LNCAP (cell line): ENCODE results near the gene ZNF385B.

Experiments used
- CTCF ChIP-seq: fragments of 450-650 bp; IDR thresholded peaks from 2 replicates; pipeline ENCODE4 v1.5.1; 2017; ENCODE audit warnings: mild to moderate bottlenecking

The ZNF385B gene

GRCh38 chr2:179800776-179801175 is 60.6 kb downstream of the ZNF385B start:
- no peak for TF ChIP-seq CTCF

- no peak for TF ChIP-seq CTCF
These were observed 65.0 kb downstream of the ZNF385B start for GRCh38 chr2:179796213-179797007.

- no peak for TF ChIP-seq CTCF
These were observed 67.5 kb downstream of the ZNF385B start for GRCh38 chr2:179793902-179794301.

GRCh38 chr2:179793238-179793637 is 68.2 kb downstream of the ZNF385B start:
- no peak for TF ChIP-seq CTCF

GRCh38 chr2:179790235-179791217 is 70.9 kb downstream of the ZNF385B start:
- no peak for TF ChIP-seq CTCF

- no peak for TF ChIP-seq CTCF
These were observed 73.3 kb downstream of the ZNF385B start for GRCh38 chr2:179788104-179788503.

GRCh38 chr2:179787601-179788000 is 73.8 kb downstream of the ZNF385B start:
- TF ChIP-seq CTCF, result no peak
